GOT3 (cell line): ENCODE results near the gene FHAD1.
"Not testable (repeated sequence)": the region's sequence is repeated elsewhere in the genome, so short reads cannot be mapped to it uniquely, and the experiment has no call there.

ENCODE experiments used
- DNase-seq: peaks from one replicate; lab custom pipeline; 2025; ENCODE audit warnings: mixed read lengths; lab: John Stamatoyannopoulos, UW

The FHAD1 gene

GRCh38 chr1:15370781-15371520 lies 123.9 kb downstream of the FHAD1 start:
- no peak for DNase-seq

GRCh38 chr1:15371610-15372545 lies 124.9 kb downstream of the FHAD1 start:
- no peak for DNase-seq

- no peak for DNase-seq
Measured at GRCh38 chr1:15378729-15379128, 131.7 kb downstream of the FHAD1 start.

GRCh38 chr1:15379151-15379550 lies 132.1 kb downstream of the FHAD1 start:
- not testable (repeated sequence) for DNase-seq

- DNase-seq = no peak
Measured at GRCh38 chr1:15380601-15381508, 133.8 kb downstream of the FHAD1 start.

GRCh38 chr1:15381805-15382204 lies 134.8 kb downstream of the FHAD1 start:
- no peak for DNase-seq

- DNase-seq = no peak
Measured at GRCh38 chr1:15382601-15383518, 135.8 kb downstream of the FHAD1 start.

GRCh38 chr1:15383810-15384209 lies 136.8 kb downstream of the FHAD1 start:
- DNase-seq = no peak

- no peak for DNase-seq
Measured at GRCh38 chr1:15384301-15384901, 137.4 kb downstream of the FHAD1 start.

GRCh38 chr1:15385420-15385819 lies 138.4 kb downstream of the FHAD1 start:
- no peak for DNase-seq

- no peak for DNase-seq
Measured at GRCh38 chr1:15386164-15386749, 139.2 kb downstream of the FHAD1 start.

- no peak for DNase-seq
Measured at GRCh38 chr1:15388201-15388880, 141.3 kb downstream of the FHAD1 start.

GRCh38 chr1:15389828-15390227 lies 142.8 kb downstream of the FHAD1 start:
- DNase-seq = not testable (repeated sequence)

GRCh38 chr1:15390667-15391066 lies 143.6 kb downstream of the FHAD1 start:
- no peak for DNase-seq

GRCh38 chr1:15391366-15391765 lies 144.3 kb downstream of the FHAD1 start:
- DNase-seq = no peak

- DNase-seq = no peak
Measured at GRCh38 chr1:15393475-15394257, 146.6 kb downstream of the FHAD1 start.

GRCh38 chr1:15394258-15394690 lies 147.3 kb downstream of the FHAD1 start:
- no peak for DNase-seq

- no peak for DNase-seq
Measured at GRCh38 chr1:15397236-15397635, 150.2 kb downstream of the FHAD1 start.

GRCh38 chr1:15399710-15400109 lies 152.7 kb downstream of the FHAD1 start:
- no peak for DNase-seq
